ENCODE data around the gene MYRF. TPM values are rescaled to one million over a fixed set of nuclear protein-coding genes. Genes with fewer than 3 reads are reported as not detected.

The MYRF gene
- total RNA-seq, 1 donor from 2014 or later = 39.5 TPM

DNA sequence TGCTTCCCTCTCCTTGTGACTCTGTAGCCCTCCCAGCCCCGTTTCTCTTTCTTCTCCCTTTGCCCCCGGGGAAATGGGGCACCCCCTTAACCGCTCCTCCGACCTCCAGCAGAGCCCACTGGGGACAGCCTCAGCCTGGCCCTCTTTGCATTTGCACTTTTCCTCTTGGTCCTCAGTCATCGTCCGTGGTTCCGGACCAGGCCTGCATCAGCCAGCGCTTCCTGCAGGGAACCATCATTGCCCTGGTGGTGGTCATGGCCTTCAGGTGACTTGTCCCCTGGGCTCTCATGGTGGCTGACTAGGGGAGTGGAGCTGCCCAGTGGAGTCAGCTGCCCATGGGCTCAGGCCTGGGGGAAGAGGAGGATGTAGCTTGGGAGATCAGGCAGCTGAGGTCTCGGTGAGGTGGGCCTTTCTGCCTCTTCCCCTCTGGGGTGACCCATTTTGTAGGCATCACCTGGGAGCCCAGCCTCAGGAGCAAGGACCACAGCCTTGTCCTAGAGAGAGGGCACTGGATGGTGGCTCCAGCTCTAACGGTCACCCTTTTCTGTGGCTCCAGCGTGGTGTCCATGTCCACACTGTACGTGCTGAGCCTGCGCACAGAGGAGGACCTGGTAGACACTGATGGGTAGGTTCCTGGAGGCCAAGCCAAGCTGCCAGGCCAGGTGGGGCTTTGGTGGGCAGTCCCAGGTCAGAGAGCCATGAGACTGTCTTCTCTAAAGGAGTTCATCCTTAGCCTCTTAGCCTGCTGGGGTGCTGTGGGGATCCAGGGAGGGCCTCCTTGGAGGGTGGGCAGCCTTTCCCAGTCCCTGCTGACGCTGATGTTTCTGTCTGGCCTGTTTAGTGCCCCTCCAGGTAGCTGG is 27.5 kb downstream of the MYRF start:
- H3K4me1 Mint-ChIP-seq (ENCODE audit: low read depth, unreplicated experiment) = peaks cover 23% of the 10 kb centered on the region
- no peaks in the 10 kb centered on the region for H3K9me3 Mint-ChIP-seq (ENCODE audit: unreplicated experiment)
- H3K4me3 ChIP-seq (ENCODE audit: insufficient read depth, low read depth, low read length) = no peak overlapping the region
- no peak for DNase-seq (ENCODE audit: low read depth)
- H4K20me1 ChIP-seq (ENCODE audit: insufficient read depth, low read length) = peaks cover 22% of the 10 kb centered on the region
- no peaks in the 10 kb centered on the region for H3K27me3 Mint-ChIP-seq (ENCODE audit: low read depth, unreplicated experiment)
- H3K27me3 ChIP-seq (ENCODE audit: insufficient read depth, low read length) = no peaks in the 10 kb centered on the region
- peaks cover 11% of the 10 kb centered on the region for H3K36me3 Mint-ChIP-seq (ENCODE audit: low read depth, unreplicated experiment)
- no peak for FAIRE-seq
- peaks cover 19% of the 10 kb centered on the region for H3K4me1 ChIP-seq (ENCODE audit: insufficient read depth, low read length)
- no peaks in the 10 kb centered on the region for H3K9me3 ChIP-seq (ENCODE audit: insufficient read depth, low read depth, low read length)
- no peak overlapping the region for H3K4me2 ChIP-seq (ENCODE audit: low read length)
- TF ChIP-seq EZH2 (IDR thresholded peaks at IDR 0.05; ENCODE audit: insufficient read depth, low read length) = no peak
- TF ChIP-seq, protein P1, sequence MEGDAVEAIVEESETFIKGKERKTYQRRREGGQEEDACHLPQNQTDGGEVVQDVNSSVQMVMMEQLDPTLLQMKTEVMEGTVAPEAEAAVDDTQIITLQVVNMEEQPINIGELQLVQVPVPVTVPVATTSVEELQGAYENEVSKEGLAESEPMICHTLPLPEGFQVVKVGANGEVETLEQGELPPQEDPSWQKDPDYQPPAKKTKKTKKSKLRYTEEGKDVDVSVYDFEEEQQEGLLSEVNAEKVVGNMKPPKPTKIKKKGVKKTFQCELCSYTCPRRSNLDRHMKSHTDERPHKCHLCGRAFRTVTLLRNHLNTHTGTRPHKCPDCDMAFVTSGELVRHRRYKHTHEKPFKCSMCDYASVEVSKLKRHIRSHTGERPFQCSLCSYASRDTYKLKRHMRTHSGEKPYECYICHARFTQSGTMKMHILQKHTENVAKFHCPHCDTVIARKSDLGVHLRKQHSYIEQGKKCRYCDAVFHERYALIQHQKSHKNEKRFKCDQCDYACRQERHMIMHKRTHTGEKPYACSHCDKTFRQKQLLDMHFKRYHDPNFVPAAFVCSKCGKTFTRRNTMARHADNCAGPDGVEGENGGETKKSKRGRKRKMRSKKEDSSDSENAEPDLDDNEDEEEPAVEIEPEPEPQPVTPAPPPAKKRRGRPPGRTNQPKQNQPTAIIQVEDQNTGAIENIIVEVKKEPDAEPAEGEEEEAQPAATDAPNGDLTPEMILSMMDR (IDR thresholded peaks at IDR 0.05; ENCODE audit: insufficient read depth, low read depth, low read length) = no peak
- H3K36me3 ChIP-seq (ENCODE audit: insufficient read depth, low read length) = no peaks in the 10 kb centered on the region
- H3K9ac ChIP-seq (ENCODE audit: low read length) = no peak overlapping the region
- no peak overlapping the region for H2AFZ ChIP-seq (ENCODE audit: low read depth, low read length)
- no peak overlapping the region for H3K27ac ChIP-seq (ENCODE audit: low read depth, low read length)
- H3K27ac Mint-ChIP-seq (ENCODE audit: unreplicated experiment) = no peak overlapping the region
- H3K4me3 Mint-ChIP-seq (ENCODE audit: unreplicated experiment) = no peak overlapping the region
- no peaks in the 10 kb centered on the region for H3K79me2 ChIP-seq (ENCODE audit: insufficient read depth, low read length)

DNA sequence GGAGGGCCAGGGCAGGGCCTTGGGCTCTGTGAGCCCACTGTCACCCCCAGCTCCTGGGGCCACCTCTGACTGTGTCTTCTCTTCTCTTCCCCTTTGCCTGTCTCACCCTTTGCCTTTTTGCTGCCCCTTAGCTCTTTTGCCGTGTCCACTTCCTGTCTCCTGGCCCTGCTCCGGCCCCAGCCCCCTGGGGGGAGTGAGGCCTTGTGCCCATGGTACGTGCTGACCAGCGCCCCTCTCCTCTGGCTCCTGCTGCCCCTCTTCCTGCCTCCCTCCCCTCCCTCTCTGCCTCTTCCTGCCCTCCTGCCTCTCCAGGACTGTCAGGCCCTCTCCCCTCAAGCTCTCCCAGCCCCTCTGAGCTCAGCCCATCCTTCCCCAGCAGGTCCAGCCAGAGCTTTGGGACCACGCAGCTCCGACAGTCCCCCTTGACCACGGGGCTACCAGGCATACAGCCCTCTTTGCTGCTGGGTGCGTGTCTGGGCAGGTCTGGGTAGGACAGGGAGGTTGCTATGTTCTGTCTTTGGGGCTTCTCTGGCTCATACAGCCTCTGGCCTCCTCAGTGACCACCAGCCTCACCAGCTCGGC is 28.2 kb downstream of the MYRF start:
- Histone ChIP-seq H3K27me3 (ENCODE audit: insufficient read depth, low read length) (no peaks in the 10 kb centered on the region), H4K20me1 (ENCODE audit: insufficient read depth, low read length) (peaks cover 25% of the 10 kb centered on the region), H3K4me2 (ENCODE audit: low read length) (no peak overlapping the region), H3K79me2 (ENCODE audit: insufficient read depth, low read length) (no peaks in the 10 kb centered on the region), H3K9ac (ENCODE audit: low read length) (no peak overlapping the region), H3K36me3 (ENCODE audit: insufficient read depth, low read length) (peaks cover 3% of the 10 kb centered on the region), H3K4me1 (ENCODE audit: insufficient read depth, low read length) (peaks cover 19% of the 10 kb centered on the region), H2AFZ (ENCODE audit: low read depth, low read length) (no peak overlapping the region), H3K4me3 (ENCODE audit: insufficient read depth, low read depth, low read length) (no peak overlapping the region), H3K9me3 (ENCODE audit: insufficient read depth, low read depth, low read length) (no peaks in the 10 kb centered on the region), H3K27ac (ENCODE audit: low read depth, low read length) (no peak overlapping the region)
- DNase-seq (ENCODE audit: low read depth) (no peak), FAIRE-seq (no peak)
- TF ChIP-seq, protein P1 (IDR thresholded peaks at IDR 0.05; ENCODE audit: insufficient read depth, low read depth, low read length) = no peak
- TF ChIP-seq EZH2 (IDR thresholded peaks at IDR 0.05; ENCODE audit: insufficient read depth, low read length) = no peak
- H3K4me1 Mint-ChIP-seq (ENCODE audit: low read depth, unreplicated experiment) = peaks cover 26% of the 10 kb centered on the region
- no peaks in the 10 kb centered on the region for H3K9me3 Mint-ChIP-seq (ENCODE audit: unreplicated experiment)
- H3K27me3 Mint-ChIP-seq (ENCODE audit: low read depth, unreplicated experiment) = no peaks in the 10 kb centered on the region
- H3K4me3 Mint-ChIP-seq (ENCODE audit: unreplicated experiment) = no peak overlapping the region
- H3K27ac Mint-ChIP-seq (ENCODE audit: unreplicated experiment) = no peak overlapping the region
- peaks cover 14% of the 10 kb centered on the region for H3K36me3 Mint-ChIP-seq (ENCODE audit: low read depth, unreplicated experiment)

DNA sequence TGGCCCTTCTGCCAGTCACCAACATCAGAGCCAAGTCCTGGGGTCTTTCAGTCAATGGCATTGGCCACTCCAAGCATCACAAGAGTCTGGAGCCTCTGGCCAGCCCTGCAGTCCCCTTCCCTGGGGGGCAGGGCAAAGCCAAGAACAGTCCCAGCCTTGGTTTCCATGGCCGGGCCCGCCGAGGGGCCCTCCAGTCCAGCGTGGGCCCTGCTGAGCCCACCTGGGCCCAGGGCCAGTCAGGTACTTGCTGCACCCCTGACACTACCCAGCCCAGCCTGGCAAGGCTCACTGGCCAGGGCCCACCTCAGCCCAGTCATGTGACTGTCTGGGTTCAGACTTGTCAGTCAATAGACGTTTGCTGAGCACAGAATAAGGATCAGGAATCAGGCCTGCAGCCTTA is 29.1 kb downstream of the MYRF start:
- Histone ChIP-seq H3K36me3 (ENCODE audit: insufficient read depth, low read length) (peaks cover 9% of the 10 kb centered on the region), H2AFZ (ENCODE audit: low read depth, low read length) (no peak overlapping the region), H3K9me3 (ENCODE audit: insufficient read depth, low read depth, low read length) (no peaks in the 10 kb centered on the region), H3K4me3 (ENCODE audit: insufficient read depth, low read depth, low read length) (no peak overlapping the region), H3K27me3 (ENCODE audit: insufficient read depth, low read length) (no peaks in the 10 kb centered on the region), H3K9ac (ENCODE audit: low read length) (no peak overlapping the region), H4K20me1 (ENCODE audit: insufficient read depth, low read length) (peaks cover 19% of the 10 kb centered on the region), H3K79me2 (ENCODE audit: insufficient read depth, low read length) (no peaks in the 10 kb centered on the region), H3K4me1 (ENCODE audit: insufficient read depth, low read length) (peaks cover 19% of the 10 kb centered on the region), H3K4me2 (ENCODE audit: low read length) (no peak overlapping the region), H3K27ac (ENCODE audit: low read depth, low read length) (no peak overlapping the region)
- H3K36me3 Mint-ChIP-seq (ENCODE audit: low read depth, unreplicated experiment) = peaks cover 14% of the 10 kb centered on the region
- no peak for TF ChIP-seq EZH2 (IDR thresholded peaks at IDR 0.05; ENCODE audit: insufficient read depth, low read length)
- TF ChIP-seq, protein P1 (IDR thresholded peaks at IDR 0.05; ENCODE audit: insufficient read depth, low read depth, low read length) = no peak
- no peaks in the 10 kb centered on the region for H3K9me3 Mint-ChIP-seq (ENCODE audit: unreplicated experiment)
- no peaks in the 10 kb centered on the region for H3K27me3 Mint-ChIP-seq (ENCODE audit: low read depth, unreplicated experiment)
- no peak overlapping the region for H3K4me3 Mint-ChIP-seq (ENCODE audit: unreplicated experiment)
- H3K27ac Mint-ChIP-seq (ENCODE audit: unreplicated experiment) = no peak overlapping the region
- H3K4me1 Mint-ChIP-seq (ENCODE audit: low read depth, unreplicated experiment) = peaks cover 26% of the 10 kb centered on the region
- FAIRE-seq (no peak), DNase-seq (ENCODE audit: low read depth) (no peak)
